HEK293 (cell line): ENCODE measurements around the gene CCDC50.

ENCODE experiments used
- CTCF ChIA-PET: fragments of 350-600 bp; formaldehyde crosslinking; extraction: SDS; loops from one replicate; lab custom pipeline; 2021; ENCODE audit warnings: antibody characterized with exemption; lab: Yijun Ruan, JAX
- POLR2A ChIA-PET: fragments of 300-600 bp; formaldehyde crosslinking; extraction: SDS; loops from one replicate; lab custom pipeline; 2020; ENCODE audit warnings: antibody characterized with exemption, inconsistent platforms; lab: Yijun Ruan, JAX
- H3K27ac ChIP-seq: fragments of 200-500 bp; sonication (Bioruptor generic); 2 replicates; pipeline ENCODE4 v1.5.1; 2014; ENCODE audit warnings: low read depth, low read length, control low read depth, inconsistent platforms; ENCODE audit errors: extremely low read depth
- H3K36me3 ChIP-seq, 2 experiments: fragments of 200-500 bp in 1 of 2; sonication (Bioruptor generic) in 1 of 2; 1 replicate in 1 of 2; 2 replicates in 1 of 2; pipeline ENCODE4 v1.5.1; 2014 to 2017; ENCODE audit warnings: inconsistent platforms in 2 of 2, low read length in 2 of 2; ENCODE audit not compliant: control insufficient read depth in 2 of 2, insufficient read depth in 1 of 2
- H3K4me1 ChIP-seq: fragments of 200-500 bp; sonication (Bioruptor generic); 2 replicates; pipeline ENCODE4 v1.5.1; 2014; ENCODE audit warnings: mild to moderate bottlenecking, low read length, inconsistent platforms; ENCODE audit not compliant: control insufficient read depth, insufficient read depth
- H3K4me3 ChIP-seq: 2 replicates; pipeline ENCODE4 v1.5.1; 2011; ENCODE audit warnings: low read depth, mild to moderate bottlenecking, control low read depth, low read length, moderate library complexity
- H3K9me3 ChIP-seq: fragments of 200-500 bp; sonication (Bioruptor generic); 2 replicates; pipeline ENCODE4 v1.5.1; 2014; ENCODE audit warnings: low read depth, low read length, inconsistent platforms; ENCODE audit not compliant: control insufficient read depth, insufficient read depth
- CTCF ChIP-seq: fragments of 450-650 bp; formaldehyde crosslinking; IDR thresholded peaks from 2 replicates; pipeline ENCODE4 v1.5.1; 2016; ENCODE audit warnings: missing biosample characterization, missing genetic modification characterization
- ZFHX2 ChIP-seq: fragments of 450-650 bp; formaldehyde crosslinking; conservative IDR thresholded peaks from 2 replicates; pipeline ENCODE4 v1.5.1; 2016; ENCODE audit warnings: missing biosample characterization, missing genetic modification characterization
- ZNF114 ChIP-seq: fragments of 450-650 bp; formaldehyde crosslinking; IDR thresholded peaks from 2 replicates; pipeline ENCODE4 v1.5.0; 2017; ENCODE audit warnings: missing biosample characterization, missing genetic modification characterization
- ZNF132 ChIP-seq: fragments of 450-650 bp; formaldehyde crosslinking; IDR thresholded peaks from 2 replicates; pipeline ENCODE4 v1.5.1; 2017; ENCODE audit warnings: missing biosample characterization, missing genetic modification characterization, borderline replicate concordance
- ZNF18 ChIP-seq: fragments of 450-650 bp; formaldehyde crosslinking; IDR thresholded peaks from 2 replicates; pipeline ENCODE4 v1.5.1; 2016; ENCODE audit warnings: missing biosample characterization, missing genetic modification characterization
- ZNF223 ChIP-seq: fragments of 450-650 bp; formaldehyde crosslinking; IDR thresholded peaks from 2 replicates; pipeline ENCODE4 v1.5.1; 2016; ENCODE audit warnings: missing biosample characterization, missing genetic modification characterization
- ZNF248 ChIP-seq: fragments of 450-650 bp; formaldehyde crosslinking; IDR thresholded peaks from 2 replicates; pipeline ENCODE4 v1.5.1; 2017; ENCODE audit warnings: missing biosample characterization, missing genetic modification characterization
- ZNF398 ChIP-seq: fragments of 450-650 bp; formaldehyde crosslinking; IDR thresholded peaks from 2 replicates; pipeline ENCODE4 v1.5.1; 2017; ENCODE audit warnings: missing biosample characterization, missing genetic modification characterization
- ZNF521 ChIP-seq: fragments of 450-650 bp; formaldehyde crosslinking; IDR thresholded peaks from 2 replicates; pipeline ENCODE4 v1.5.1; 2017; ENCODE audit warnings: missing biosample characterization, mild to moderate bottlenecking, missing genetic modification characterization
- ZNF585B ChIP-seq: fragments of 450-650 bp; formaldehyde crosslinking; IDR thresholded peaks from 2 replicates; pipeline ENCODE4 v1.5.1; 2016; ENCODE audit warnings: missing biosample characterization, missing genetic modification characterization
- ZNF629 ChIP-seq: fragments of 450-650 bp; formaldehyde crosslinking; IDR thresholded peaks from 2 replicates; pipeline ENCODE4 v1.5.1; 2017; ENCODE audit warnings: missing biosample characterization, missing genetic modification characterization
- ZNF660 ChIP-seq: fragments of 450-650 bp; IDR thresholded peaks from 2 replicates; pipeline ENCODE4 v1.5.1; 2018; ENCODE audit warnings: missing biosample characterization, mild to moderate bottlenecking, missing genetic modification characterization
- ZNF701 ChIP-seq: fragments of 450-650 bp; formaldehyde crosslinking; IDR thresholded peaks from 2 replicates; pipeline ENCODE4 v1.5.1; 2016; ENCODE audit warnings: missing biosample characterization, missing genetic modification characterization
- ZNF704 ChIP-seq: fragments of 450-650 bp; formaldehyde crosslinking; IDR thresholded peaks from 2 replicates; pipeline ENCODE4 v1.5.1; 2016; ENCODE audit warnings: missing biosample characterization, missing genetic modification characterization
- ZNF830 ChIP-seq: fragments of 450-650 bp; IDR thresholded peaks from 2 replicates; pipeline ENCODE4 v1.5.0; 2018; ENCODE audit warnings: missing biosample characterization, missing genetic modification characterization, low read depth, mild to moderate bottlenecking, moderate library complexity

Gene CCDC50

GRCh38 chr3:191320316-191320715 is 8.9 kb upstream of the CCDC50 start:
- ChIA-PET POLR2A (no interaction called here), CTCF (no interaction called here)
- Histone ChIP-seq H3K4me3 (no peak overlapping the region), H3K9me3 (no peaks in the 10 kb centered on the region), H3K36me3 (no peaks in the 10 kb centered on the region), H3K4me1 (no peaks in the 10 kb centered on the region), H3K27ac (no peak overlapping the region)
- no peak for TF ChIP-seq ZNF521 (tag by site-specific recombination)
- no peak for TF ChIP-seq ZNF701 (tag by site-specific recombination)
- no peak for TF ChIP-seq ZNF660
- TF ChIP-seq ZNF132 (tag by site-specific recombination) = no peak
- no peak for TF ChIP-seq CTCF (tag by site-specific recombination)
- TF ChIP-seq ZNF223 (tag by site-specific recombination) = no peak
- TF ChIP-seq ZNF398 (tag by site-specific recombination) = no peak
- TF ChIP-seq ZNF629 = no peak

GRCh38 chr3:191321019-191321767 is 8.0 kb upstream of the CCDC50 start:
- no peaks in the 10 kb centered on the region for H3K9me3 ChIP-seq
- TF ChIP-seq ZFHX2 (tag by site-specific recombination) (peak; percentile 48), ZNF830 (tag by site-specific recombination) (no peak)
- H3K36me3 ChIP-seq = no peaks in the 10 kb centered on the region
- CTCF ChIA-PET = no interaction called here
- no peaks in the 10 kb centered on the region for H3K4me1 ChIP-seq
- H3K4me3 ChIP-seq = no peak overlapping the region
- H3K27ac ChIP-seq = no peak overlapping the region
- POLR2A ChIA-PET = no interaction called here

- no peaks in the 10 kb centered on the region for H3K36me3 ChIP-seq
- H3K9me3 ChIP-seq = no peaks in the 10 kb centered on the region
- TF ChIP-seq ZNF114 (tag by site-specific recombination) (no peak), ZNF830 (tag by site-specific recombination) (no peak), ZNF248 (tag by site-specific recombination) (no peak), ZNF585B (no peak), ZNF704 (tag by site-specific recombination) (no peak), ZNF18 (tag by site-specific recombination) (no peak)
- TF ChIP-seq, all 188 proteins: peak for 0
- no peaks in the 10 kb centered on the region for H3K4me1 ChIP-seq
- ChIA-PET POLR2A (no interaction called here), CTCF (interaction anchor here (0.5 to 1.2 kb wide), 2 partner anchors 11 to 198 kb away, joined by 3 to 4 read pairs; no protein-coding TSS in a partner anchor)
- no peak overlapping the region for H3K27ac ChIP-seq
- H3K4me3 ChIP-seq = no peak overlapping the region
These were observed 4.3 kb upstream of the CCDC50 start for GRCh38 chr3:191324936-191325335.
